Caco-2 (cell line): Measurements from ENCODE around the gene DIAPH3. TPM values are rescaled to one million over a fixed set of nuclear protein-coding genes. Genes with fewer than 3 reads are reported as not detected.
A peak's percentile ranks its signal among the peaks of the same experiment; 100 is the strongest.

Experiments
- BruUV-seq: library from RNA; stranded (reverse); fragments of 400-500 nt; replicated peaks from 2 replicates; lab custom pipeline; 2021; lab: Mats Ljungman, UMichigan
- CTCF ChIA-PET: fragments of 300-600 bp; sonication (Branson Sonifier 250); formaldehyde crosslinking; loops from one replicate; lab custom pipeline; 2022; ENCODE audit warnings: antibody characterized with exemption; lab: Charles Lee
- POLR2A ChIA-PET: fragments of 300-600 bp; sonication (Branson Sonifier 250); formaldehyde crosslinking; loops from one replicate; lab custom pipeline; 2022; ENCODE audit warnings: antibody characterized with exemption; lab: Charles Lee
- DNase-seq, 2 experiments: peaks; one replicate each; pipeline versions ENCODE4 v3.0.0 to v3.0.0-alpha.2; 2020 to 2022
- H3K27me3 ChIP-seq: replicated peaks from 2 replicates; pipeline ENCODE4 v1.6.0; 2011; ENCODE audit warnings: low read length; ENCODE audit not compliant: control insufficient read depth, insufficient read depth
- H3K36me3 ChIP-seq: 2 replicates; pipeline ENCODE4 v1.5.1; 2011; ENCODE audit warnings: low read length; ENCODE audit not compliant: control insufficient read depth, insufficient read depth
- H3K4me1 ChIP-seq: fragments of 250-450 bp; sonication (Bioruptor Pico); 2 replicates; pipeline ENCODE4 v1.5.1; 2020; ENCODE audit warnings: mild to moderate bottlenecking
- H3K4me3 ChIP-seq: 2 replicates; pipeline ENCODE4 v1.5.1; 2011; ENCODE audit warnings: low read depth, mild to moderate bottlenecking, control low read depth, low read length
- H3K9me3 ChIP-seq: fragments of 250-450 bp; sonication (Bioruptor Pico); 2 replicates; pipeline ENCODE4 v1.5.1; 2020; ENCODE audit warnings: mild to moderate bottlenecking, moderate library complexity
- H3K27ac Mint-ChIP-seq: one replicate; pipeline ENCODE4 v1.8.0; 2022; ENCODE audit warnings: mixed read lengths; ENCODE audit not compliant: unreplicated experiment
- H3K27me3 Mint-ChIP-seq: one replicate; pipeline ENCODE4 v1.8.0; 2022; ENCODE audit warnings: mixed read lengths; ENCODE audit not compliant: insufficient read depth, unreplicated experiment
- H3K36me3 Mint-ChIP-seq: one replicate; pipeline ENCODE4 v1.8.0; 2022; ENCODE audit warnings: mild to moderate bottlenecking, mixed read lengths; ENCODE audit not compliant: insufficient read depth, unreplicated experiment
- H3K4me1 Mint-ChIP-seq: one replicate; pipeline ENCODE4 v1.8.0; 2022; ENCODE audit warnings: low read depth, mixed read lengths; ENCODE audit not compliant: unreplicated experiment
- H3K4me3 Mint-ChIP-seq: one replicate; pipeline ENCODE4 v1.8.0; 2022; ENCODE audit warnings: mild to moderate bottlenecking, moderate library complexity, mixed read lengths; ENCODE audit not compliant: unreplicated experiment
- H3K9me3 Mint-ChIP-seq: one replicate; pipeline ENCODE4 v1.8.0; 2022; ENCODE audit warnings: mixed read lengths; ENCODE audit not compliant: unreplicated experiment
- CTCF ChIP-seq, 2 experiments: fragments of 200-600 bp in 1 of 2; IDR thresholded peaks; 1 replicate in 1 of 2; 2 replicates in 1 of 2; pipeline versions ENCODE4 v1.5.1 to v1.8.0; 2011 to 2022; ENCODE audit warnings: antibody characterized with exemption in 1 of 2, control low read depth in 1 of 2, inconsistent platforms in 1 of 2, low read depth in 1 of 2, low read length in 1 of 2, mild to moderate bottlenecking in 1 of 2, moderate library complexity in 1 of 2; ENCODE audit not compliant: insufficient read depth in 1 of 2, severe bottlenecking in 1 of 2, unreplicated experiment in 1 of 2
- intact Hi-C: fragments of 100-400 bp; cut with micrococcal nuclease; formaldehyde crosslinking; loops from one replicate; pipeline ENCODE4 v1.10.0; 2022; ENCODE audit not compliant: unreplicated experiment
- total RNA-seq: library from RNA; stranded (reverse); gene quantifications from 2 replicates; pipeline ENCODE4 v1.2.3, GENCODE V29; 2022

The DIAPH3 gene
- total RNA-seq, 1 experiment from 2014 or later, result 60.6 TPM

- Histone ChIP-seq H3K4me3 (no peak overlapping the region), H3K4me1 (peaks cover 76% of the 10 kb centered on the region), H3K9me3 (no peaks in the 10 kb centered on the region), H3K27me3 (no peaks in the 10 kb centered on the region), H3K36me3 (no peaks in the 10 kb centered on the region)
- no peak overlapping the region for H3K4me3 Mint-ChIP-seq
- H3K4me1 Mint-ChIP-seq, result peaks cover 48% of the 10 kb centered on the region
- ChIA-PET POLR2A (no interaction called here), CTCF (no interaction called here)
- intact Hi-C loops, result no loop called here
- H3K36me3 Mint-ChIP-seq, result peaks cover 7% of the 10 kb centered on the region
- H3K27me3 Mint-ChIP-seq, result no peaks in the 10 kb centered on the region
- DNase-seq, result no peak
- BruUV-seq, result no TSS peak
- peaks cover 10% of the 10 kb centered on the region for H3K9me3 Mint-ChIP-seq
- no peak for TF ChIP-seq CTCF (IDR thresholded peaks at IDR 0.05; ENCODE audit: insufficient read depth in 1 of 2, low read depth in 1 of 2, low read length in 1 of 2, severe bottlenecking in 1 of 2, unreplicated experiment in 1 of 2)
- peak overlapping the region; percentile 20 for H3K27ac Mint-ChIP-seq
These were observed 463.4 kb downstream of the DIAPH3 start for GRCh38 chr13:59700281-59700680.

GRCh38 chr13:59696271-59696670, 467.5 kb downstream of the DIAPH3 start:
- H3K27me3 ChIP-seq, result no peaks in the 10 kb centered on the region
- H3K36me3 ChIP-seq, result no peaks in the 10 kb centered on the region
- H3K4me3 ChIP-seq, result no peak overlapping the region
- TF ChIP-seq CTCF (IDR thresholded peaks at IDR 0.05; ENCODE audit: insufficient read depth in 1 of 2, low read depth in 1 of 2, low read length in 1 of 2, severe bottlenecking in 1 of 2, unreplicated experiment in 1 of 2), result no peak
- H3K36me3 Mint-ChIP-seq, result peaks cover 16% of the 10 kb centered on the region
- DNase-seq, result no peak
- ChIA-PET CTCF (no interaction called here), POLR2A (no interaction called here)
- BruUV-seq, result no TSS peak
- H3K9me3 Mint-ChIP-seq, result peaks cover 10% of the 10 kb centered on the region
- no peaks in the 10 kb centered on the region for H3K27me3 Mint-ChIP-seq
- H3K9me3 ChIP-seq, result no peaks in the 10 kb centered on the region
- peaks cover 81% of the 10 kb centered on the region for H3K4me1 ChIP-seq
- H3K27ac Mint-ChIP-seq, result no peak overlapping the region
- H3K4me3 Mint-ChIP-seq, result no peak overlapping the region
- intact Hi-C loops, result loop anchor here (10.0 kb wide), 1 partner anchor 699 kb away; the partner anchor contains the start of gene TDRD3
- peaks cover 39% of the 10 kb centered on the region for H3K4me1 Mint-ChIP-seq

DNA sequence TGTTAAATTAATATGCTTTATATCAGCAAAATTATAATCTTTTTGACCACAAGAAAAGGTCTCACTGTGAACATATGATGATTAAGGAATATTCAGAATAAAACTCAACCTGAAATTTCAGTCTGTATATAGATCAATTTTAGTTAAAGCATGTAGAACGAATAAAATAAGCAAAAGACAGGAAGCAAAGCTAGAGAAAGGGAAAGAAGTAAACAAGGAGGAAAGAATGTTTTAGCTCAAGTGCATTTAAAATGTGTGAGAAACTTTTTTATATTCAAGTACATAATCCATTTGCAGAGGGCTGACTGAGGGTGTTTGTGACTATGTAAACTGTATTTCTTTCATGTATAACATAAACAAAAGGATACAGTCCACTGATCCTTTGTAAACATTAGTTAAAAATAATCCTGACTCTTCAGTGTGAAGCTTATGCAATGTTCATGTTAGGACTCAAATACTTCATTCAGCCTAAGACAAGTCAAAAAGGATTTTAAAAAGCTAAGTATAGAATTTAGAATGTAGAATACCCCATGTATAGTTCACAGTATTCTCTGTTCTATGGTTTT, 472.1 kb downstream of the DIAPH3 start:
- H3K4me1 ChIP-seq, result peaks cover 97% of the 10 kb centered on the region
- BruUV-seq, result no TSS peak
- peaks cover 40% of the 10 kb centered on the region for H3K4me1 Mint-ChIP-seq
- no peaks in the 10 kb centered on the region for H3K9me3 Mint-ChIP-seq
- H3K27ac Mint-ChIP-seq, result peak overlapping the region; percentile 54
- ChIA-PET POLR2A (interaction anchor here (0.6 kb wide), 3 partner anchors 21 to 957 kb away, joined by 3 to 6 read pairs (median 4); no protein-coding TSS in a partner anchor), CTCF (interaction anchor here (0.7 to 0.9 kb wide), 2 partner anchors 11 to 19 kb away, joined by 3 to 5 read pairs; no protein-coding TSS in a partner anchor)
- peak overlapping the region; percentile 29 for H3K4me3 Mint-ChIP-seq
- peaks cover 28% of the 10 kb centered on the region for H3K36me3 Mint-ChIP-seq
- no peaks in the 10 kb centered on the region for H3K27me3 ChIP-seq
- intact Hi-C loops, result loop anchor here (1.0 to 10.0 kb wide), 10 partner anchors 10 to 703 kb away; partner anchors contain the start of gene TDRD3
- no peak overlapping the region for H3K4me3 ChIP-seq
- H3K27me3 Mint-ChIP-seq, result no peaks in the 10 kb centered on the region
- no peaks in the 10 kb centered on the region for H3K36me3 ChIP-seq
- no peak for TF ChIP-seq CTCF (IDR thresholded peaks at IDR 0.05; ENCODE audit: insufficient read depth in 1 of 2, low read depth in 1 of 2, low read length in 1 of 2, severe bottlenecking in 1 of 2, unreplicated experiment in 1 of 2)
- DNase-seq, result no peak
- H3K9me3 ChIP-seq, result no peaks in the 10 kb centered on the region
